Posterior cingulate gyrus (tissue), 11 donors: ENCODE results near the gene IREB2.
A peak's percentile ranks its signal among the peaks of the same experiment; 100 is the strongest.
"Not testable (repeated sequence)": the region's sequence is repeated elsewhere in the genome, so short reads cannot be mapped to it uniquely, and the experiment has no call there.

ENCODE experiments used
- DNase-seq, 10 donors: peaks; one replicate each; pipeline versions ENCODE4 v3.0.0 to v3.0.0-alpha.2; 2020 to 2021; ENCODE audit warnings: mixed read lengths in 3 of 10
- intact Hi-C: fragments of 100-400 bp; cut with DNase I; formaldehyde crosslinking; loops from one replicate; pipeline ENCODE4 v1.15.1; 2023

The IREB2 gene

GRCh38 chr15:78456426-78456825 is 18.4 kb downstream of the IREB2 start:
- intact Hi-C loops, result no loop called here
- no peak for DNase-seq

- DNase-seq, result no peak
Observed at GRCh38 chr15:78457101-78457500, 19.1 kb downstream of the IREB2 start.

GRCh38 chr15:78460737-78461136 is 22.7 kb downstream of the IREB2 start:
- intact Hi-C loops, result no loop called here
- no peak for DNase-seq

More at GRCh38 chr15:78457101-78457500, 19.1 kb downstream of the IREB2 start:
- intact Hi-C loops, result no loop called here

GRCh38 chr15:78461171-78461888 is 23.3 kb downstream of the IREB2 start:
- no peak for DNase-seq
- intact Hi-C loops, result no loop called here

- intact Hi-C loops, result no loop called here
- no peak for DNase-seq
Observed at GRCh38 chr15:78469031-78469430, 31.0 kb downstream of the IREB2 start.

GRCh38 chr15:78477295-78477694 is 39.3 kb downstream of the IREB2 start:
- DNase-seq, result no peak
- intact Hi-C loops, result no loop called here

GRCh38 chr15:78479650-78480049 is 41.6 kb downstream of the IREB2 start:
- DNase-seq, result no peak
- intact Hi-C loops, result no loop called here

GRCh38 chr15:78481917-78482316 is 43.9 kb downstream of the IREB2 start:
- DNase-seq, result no peak
- intact Hi-C loops, result loop anchor here (2.0 kb wide), 1 partner anchor 171 kb away; no protein-coding TSS in a partner anchor

GRCh38 chr15:78492872-78493271 is 54.9 kb downstream of the IREB2 start:
- no peak for DNase-seq
- intact Hi-C loops, result no loop called here

- intact Hi-C loops, result no loop called here
- no peak for DNase-seq
Observed at GRCh38 chr15:78501857-78502256, 63.8 kb downstream of the IREB2 start.

- intact Hi-C loops, result no loop called here
- DNase-seq, result no peak
Observed at GRCh38 chr15:78502641-78503040, 64.6 kb downstream of the IREB2 start.

- intact Hi-C loops, result loop anchor here (2.0 kb wide), 1 partner anchor 34 kb away; the partner anchor contains the start of gene PSMA4
- peak; percentile 66 to 99 (median 88) for DNase-seq
Observed at GRCh38 chr15:78506971-78507830, 69.2 kb downstream of the IREB2 start, which contains the start of gene HYKK. Gene HYKK, plus strand, starts transcription at chr15:78507577. Its CDS starts 5,512 bp downstream, at chr15:78513089.

GRCh38 chr15:78507831-78508160 is 69.8 kb downstream of the IREB2 start:
- no peak for DNase-seq
- intact Hi-C loops, result loop anchor here (2.0 kb wide), 1 partner anchor 33 kb away; the partner anchor contains the start of gene PSMA4

GRCh38 chr15:78508272-78508671 is 70.3 kb downstream of the IREB2 start:
- no peak for DNase-seq
- intact Hi-C loops, result no loop called here

GRCh38 chr15:78509726-78510312 is 71.8 kb downstream of the IREB2 start:
- intact Hi-C loops, result no loop called here
- DNase-seq, result no peak

GRCh38 chr15:78520035-78520434 is 82.0 kb downstream of the IREB2 start:
- intact Hi-C loops, DNase-seq: not testable (repeated sequence)

- DNase-seq, result no peak
- intact Hi-C loops, result no loop called here
Observed at GRCh38 chr15:78524230-78524629, 86.2 kb downstream of the IREB2 start.

- intact Hi-C loops, result no loop called here
- no peak for DNase-seq
Observed at GRCh38 chr15:78527325-78527724, 89.3 kb downstream of the IREB2 start.

GRCh38 chr15:78533331-78533730 is 95.3 kb downstream of the IREB2 start:
- DNase-seq, result no peak
- intact Hi-C loops, result no loop called here

GRCh38 chr15:78536134-78536533 is 98.1 kb downstream of the IREB2 start:
- intact Hi-C loops, result no loop called here
- no peak for DNase-seq

GRCh38 chr15:78537266-78537905 is 99.4 kb downstream of the IREB2 start:
- DNase-seq, result no peak
- intact Hi-C loops, result no loop called here
